Measurements from ENCODE around the gene S1PR2.

The S1PR2 gene

GRCh38 chr19:10220695-10221094 lies 10.4 kb downstream of the S1PR2 start:
- Histone ChIP-seq H2AK5ac (ENCODE audit: low read length) (no peak overlapping the region), H3K4me3 (ENCODE audit: low read depth, low read length) (no peak overlapping the region), H3K79me1 (ENCODE audit: low read length) (no peaks in the 10 kb centered on the region), H3K9ac (ENCODE audit: low read length) (no peak overlapping the region), H3K23ac (ENCODE audit: low read length) (no peak overlapping the region), H4K91ac (ENCODE audit: low read depth, low read length) (no peak overlapping the region), H4K12ac (ENCODE audit: low read depth, low read length) (no peak overlapping the region), H3K14ac (ENCODE audit: low read length) (no peak overlapping the region), H2AFZ (ENCODE audit: insufficient read depth, low read length, poor library complexity) (no peak overlapping the region), H3K4me2 (ENCODE audit: low read length) (no peak overlapping the region), H4K8ac (ENCODE audit: low read depth, low read length) (no peak overlapping the region), H3K4ac (ENCODE audit: low read depth, low read length) (no peak overlapping the region), H3K4me1 (ENCODE audit: control insufficient read depth in 1 of 2, insufficient read depth in 2 of 2, low read length in 2 of 2) (peaks cover 1 to 3% of the 10 kb centered on the region in 2 experiments), H3K18ac (ENCODE audit: low read length) (no peak overlapping the region), H2BK12ac (ENCODE audit: low read length) (no peak overlapping the region), H2BK5ac (ENCODE audit: low read depth, low read length, poor library complexity) (no peak overlapping the region), H3K36me3 (ENCODE audit: control insufficient read depth in 1 of 2, insufficient read depth in 2 of 2, low read length in 2 of 2) (peaks cover 14 to 17% of the 10 kb centered on the region in 2 experiments), H3K27ac (ENCODE audit: low read depth, low read length) (no peak overlapping the region), H2BK120ac (ENCODE audit: insufficient read depth, low read length, poor library complexity) (no peak overlapping the region), H3K79me2 (ENCODE audit: control insufficient read depth, insufficient read depth, low read length, poor library complexity) (no peaks in the 10 kb centered on the region), H3K27me3 (ENCODE audit: insufficient read depth, low read length) (no peaks in the 10 kb centered on the region), H3K9me3 (ENCODE audit: insufficient read depth, low read depth, low read length) (peaks cover 3% of the 10 kb centered on the region)
- no peak for DNase-seq
- no CpG with 5 or more reads among the region's 7 CpGs for whole genome bisulfite sequencing (ENCODE audit: extremely low coverage, insufficient coverage, insufficient read length)

DNA sequence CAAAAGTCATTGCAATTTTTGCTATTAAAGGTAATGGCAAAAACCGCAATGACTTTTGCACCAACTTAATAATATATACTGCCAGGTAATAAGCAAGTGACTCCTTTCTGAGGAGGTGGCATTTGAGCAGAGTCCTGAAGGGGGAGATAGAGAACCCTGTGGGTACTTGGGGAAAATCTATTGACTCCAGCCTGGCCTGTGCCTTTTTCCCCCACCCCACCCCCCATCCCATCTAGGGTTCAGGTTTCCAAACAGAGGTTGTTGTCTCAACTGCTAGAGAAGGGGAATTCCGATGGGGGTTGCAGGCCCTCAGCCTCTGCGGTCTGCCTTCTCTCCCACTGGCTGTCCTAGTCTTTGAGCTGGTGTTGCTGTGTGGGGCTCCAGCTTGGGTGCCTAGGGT lies 11.5 kb downstream of the S1PR2 start:
- Histone ChIP-seq H3K14ac (ENCODE audit: low read length) (no peak overlapping the region), H3K18ac (ENCODE audit: low read length) (no peak overlapping the region), H3K4me3 (ENCODE audit: low read depth, low read length) (no peak overlapping the region), H3K9ac (ENCODE audit: low read length) (no peak overlapping the region), H3K23ac (ENCODE audit: low read length) (no peak overlapping the region), H2BK5ac (ENCODE audit: low read depth, low read length, poor library complexity) (no peak overlapping the region), H3K4me2 (ENCODE audit: low read length) (no peak overlapping the region), H3K79me1 (ENCODE audit: low read length) (no peaks in the 10 kb centered on the region), H3K79me2 (ENCODE audit: control insufficient read depth, insufficient read depth, low read length, poor library complexity) (no peaks in the 10 kb centered on the region), H4K12ac (ENCODE audit: low read depth, low read length) (no peak overlapping the region), H2AK5ac (ENCODE audit: low read length) (no peak overlapping the region), H3K4ac (ENCODE audit: low read depth, low read length) (no peak overlapping the region), H2BK12ac (ENCODE audit: low read length) (no peak overlapping the region), H3K4me1 (ENCODE audit: control insufficient read depth in 1 of 2, insufficient read depth in 2 of 2, low read length in 2 of 2) (peaks cover 3% of the 10 kb centered on the region in 2 experiments), H4K91ac (ENCODE audit: low read depth, low read length) (no peak overlapping the region), H3K9me3 (ENCODE audit: insufficient read depth, low read depth, low read length) (peaks cover 3% of the 10 kb centered on the region), H2AFZ (ENCODE audit: insufficient read depth, low read length, poor library complexity) (no peak overlapping the region), H2BK120ac (ENCODE audit: insufficient read depth, low read length, poor library complexity) (no peak overlapping the region), H3K27ac (ENCODE audit: low read depth, low read length) (no peak overlapping the region), H3K36me3 (ENCODE audit: control insufficient read depth in 1 of 2, insufficient read depth in 2 of 2, low read length in 2 of 2) (peaks cover 14 to 17% of the 10 kb centered on the region in 2 experiments), H4K8ac (ENCODE audit: low read depth, low read length) (no peak overlapping the region), H3K27me3 (ENCODE audit: insufficient read depth, low read length) (no peaks in the 10 kb centered on the region)
- peak; percentile 46 to 69 for DNase-seq
- no CpG with 5 or more reads among the region's 3 CpGs for WGBS (ENCODE audit: extremely low coverage, insufficient coverage, insufficient read length)

DNA sequence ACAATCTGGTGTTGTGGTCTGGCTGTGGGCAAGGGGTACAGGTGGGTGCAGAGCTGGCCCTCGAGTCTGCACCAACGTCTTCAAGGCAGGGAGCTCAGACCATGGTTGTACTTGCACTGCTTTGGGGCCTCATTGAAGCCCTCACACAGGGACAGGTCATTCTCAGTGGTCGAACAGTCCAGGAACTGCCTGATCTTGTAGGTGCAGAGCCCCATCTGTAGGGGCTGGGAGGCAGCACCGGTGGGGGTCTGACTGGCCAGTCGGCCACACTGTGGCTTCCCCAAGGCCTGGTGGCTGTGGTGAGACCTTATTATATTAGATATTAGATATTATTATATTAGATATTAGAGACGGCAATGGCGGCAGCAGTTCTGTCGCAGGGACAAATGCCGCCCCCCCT lies 14.0 kb downstream of the S1PR2 start:
- Histone ChIP-seq H4K8ac (ENCODE audit: low read depth, low read length) (peak overlapping the region; percentile 58), H3K4me1 (ENCODE audit: control insufficient read depth in 1 of 2, insufficient read depth in 2 of 2, low read length in 2 of 2) (peaks cover 5 to 6% of the 10 kb centered on the region in 2 experiments), H3K79me1 (ENCODE audit: low read length) (peaks cover 6% of the 10 kb centered on the region), H3K36me3 (ENCODE audit: control insufficient read depth in 1 of 2, insufficient read depth in 2 of 2, low read length in 2 of 2) (no peaks in the 10 kb centered on the region), H3K4me2 (ENCODE audit: low read length) (no peak overlapping the region), H4K91ac (ENCODE audit: low read depth, low read length) (peak overlapping the region; percentile 26), H2AK5ac (ENCODE audit: low read length) (peak overlapping the region; percentile 68), H3K23ac (ENCODE audit: low read length) (no peak overlapping the region), H3K79me2 (ENCODE audit: control insufficient read depth, insufficient read depth, low read length, poor library complexity) (no peaks in the 10 kb centered on the region), H3K4me3 (ENCODE audit: low read depth, low read length) (no peak overlapping the region), H3K4ac (ENCODE audit: low read depth, low read length) (no peak overlapping the region), H2BK12ac (ENCODE audit: low read length) (no peak overlapping the region), H2BK120ac (ENCODE audit: insufficient read depth, low read length, poor library complexity) (no peak overlapping the region), H3K14ac (ENCODE audit: low read length) (no peak overlapping the region), H3K9me3 (ENCODE audit: insufficient read depth, low read depth, low read length) (no peaks in the 10 kb centered on the region), H2BK5ac (ENCODE audit: low read depth, low read length, poor library complexity) (no peak overlapping the region), H4K12ac (ENCODE audit: low read depth, low read length) (no peak overlapping the region), H3K9ac (ENCODE audit: low read length) (no peak overlapping the region), H3K18ac (ENCODE audit: low read length) (peak overlapping the region; percentile 21), H3K27me3 (ENCODE audit: insufficient read depth, low read length) (no peaks in the 10 kb centered on the region), H3K27ac (ENCODE audit: low read depth, low read length) (no peak overlapping the region), H2AFZ (ENCODE audit: insufficient read depth, low read length, poor library complexity) (no peak overlapping the region)
- no peak for DNase-seq
- no CpG with 5 or more reads among the region's 9 CpGs for WGBS (ENCODE audit: extremely low coverage, insufficient coverage, insufficient read length)

GRCh38 chr19:10214784-10215183 lies 16.3 kb downstream of the S1PR2 start:
- no peaks in the 10 kb centered on the region for H3K79me2 ChIP-seq (ENCODE audit: control insufficient read depth, insufficient read depth, low read length, poor library complexity)
- no peak overlapping the region for H2BK120ac ChIP-seq (ENCODE audit: insufficient read depth, low read length, poor library complexity)
- no peak overlapping the region for H2AK5ac ChIP-seq (ENCODE audit: low read length)
- no peak overlapping the region for H4K12ac ChIP-seq (ENCODE audit: low read depth, low read length)
- H3K9ac ChIP-seq (ENCODE audit: low read length), result no peak overlapping the region
- H3K4ac ChIP-seq (ENCODE audit: low read depth, low read length), result no peak overlapping the region
- no peaks in the 10 kb centered on the region for H3K27me3 ChIP-seq (ENCODE audit: insufficient read depth, low read length)
- no peak overlapping the region for H3K18ac ChIP-seq (ENCODE audit: low read length)
- H3K23ac ChIP-seq (ENCODE audit: low read length), result no peak overlapping the region
- H3K4me1 ChIP-seq (ENCODE audit: control insufficient read depth in 1 of 2, insufficient read depth in 2 of 2, low read length in 2 of 2), result peaks cover 6 to 10% of the 10 kb centered on the region in 2 experiments
- peaks cover 6% of the 10 kb centered on the region for H3K79me1 ChIP-seq (ENCODE audit: low read length)
- WGBS (ENCODE audit: extremely low coverage, insufficient coverage, insufficient read length), result no CpG with 5 or more reads among the region's 5 CpGs
- peak in 1 of 2 donors; percentile 86 for DNase-seq
- no peaks in the 10 kb centered on the region for H3K36me3 ChIP-seq (ENCODE audit: control insufficient read depth in 1 of 2, insufficient read depth in 2 of 2, low read length in 2 of 2)
- H3K14ac ChIP-seq (ENCODE audit: low read length), result no peak overlapping the region
- H2BK12ac ChIP-seq (ENCODE audit: low read length), result no peak overlapping the region
- H3K4me3 ChIP-seq (ENCODE audit: low read depth, low read length), result no peak overlapping the region
- no peaks in the 10 kb centered on the region for H3K9me3 ChIP-seq (ENCODE audit: insufficient read depth, low read depth, low read length)
- H3K27ac ChIP-seq (ENCODE audit: low read depth, low read length), result peak overlapping the region; percentile 66
- H4K91ac ChIP-seq (ENCODE audit: low read depth, low read length), result no peak overlapping the region
- no peak overlapping the region for H4K8ac ChIP-seq (ENCODE audit: low read depth, low read length)
- H3K4me2 ChIP-seq (ENCODE audit: low read length), result no peak overlapping the region
- H2AFZ ChIP-seq (ENCODE audit: insufficient read depth, low read length, poor library complexity), result no peak overlapping the region
- no peak overlapping the region for H2BK5ac ChIP-seq (ENCODE audit: low read depth, low read length, poor library complexity)

Measured in trophoblast cell (in vitro differentiated cells and primary cell).